SK-N-SH (cell line): Measurements from ENCODE around the gene PCDHGA1.

Source experiments
- CHD2 ChIP-seq: fragments of 150-350 bp; IDR thresholded peaks from 2 replicates; pipeline ENCODE4 v1.6.1; 2018; ENCODE audit warnings: low read length; ENCODE audit not compliant: partially characterized antibody
- CTCF ChIP-seq: fragments of 200-600 bp; sonication (generic); IDR thresholded peaks from 2 replicates; pipeline ENCODE4 v1.6.1; 2017; ENCODE audit warnings: antibody characterized with exemption, mild to moderate bottlenecking, moderate library complexity
- EP300 ChIP-seq, 2 experiments: IDR thresholded peaks; 2 replicates each; pipeline versions ENCODE4 v1.4.0 to v1.6.1; 2012; ENCODE audit warnings: borderline replicate concordance in 1 of 2, low read depth in 1 of 2, low read length in 1 of 2
- EZH2phosphoT487 ChIP-seq: fragments of 200-600 bp; sonication (generic); IDR thresholded peaks from 2 replicates; pipeline ENCODE4 v1.6.1; 2017; ENCODE audit warnings: low read depth, mixed run types, mild to moderate bottlenecking, antibody characterized with exemption, moderate library complexity, borderline replicate concordance
- FOXJ3 ChIP-seq: sonication (generic); formaldehyde crosslinking; IDR thresholded peaks from 2 replicates; pipeline ENCODE4 v1.5.1; 2020; ENCODE audit warnings: mild to moderate bottlenecking, missing genetic modification reagents
- MAX ChIP-seq: IDR thresholded peaks from 2 replicates; pipeline ENCODE4 v1.4.0; 2012; ENCODE audit warnings: low read depth
- MXI1 ChIP-seq: IDR thresholded peaks from 2 replicates; pipeline ENCODE4 v1.6.1; 2012; ENCODE audit warnings: mild to moderate bottlenecking, low read depth, low read length, improper control_type of control experiment
- RAD21 ChIP-seq: IDR thresholded peaks from 2 replicates; pipeline ENCODE4 v1.6.1; 2012; ENCODE audit warnings: mild to moderate bottlenecking, low read length
- TAF1 ChIP-seq: IDR thresholded peaks from 2 replicates; pipeline ENCODE4 v1.6.1; 2012; ENCODE audit warnings: low read depth, mild to moderate bottlenecking, low read length, moderate library complexity, borderline replicate concordance
- USF2 ChIP-seq: fragments of 150-350 bp; IDR thresholded peaks from 2 replicates; pipeline ENCODE4 v1.6.1; 2017; ENCODE audit warnings: antibody characterized with exemption, low read length, low read depth, borderline replicate concordance

- TF ChIP-seq TAF1: no peak
- no peak for TF ChIP-seq MAX
- TF ChIP-seq RAD21: no peak
- no peak for TF ChIP-seq CTCF
- TF ChIP-seq EP300 (IDR thresholded peaks at IDR 0.05; ENCODE audit: borderline replicate concordance in 1 of 2, low read depth in 1 of 2, low read length in 1 of 2): no peak
- no peak for TF ChIP-seq USF2
- no peak for TF ChIP-seq CHD2
- TF ChIP-seq EZH2phosphoT487: no peak
- TF ChIP-seq MXI1: no peak
- TF ChIP-seq FOXJ3: no peak
These were observed 32.4 kb downstream of the PCDHGA1 start for GRCh38 chr5:141362719-141363118.
